SK-N-SH (cell line): ENCODE data around the gene CACNA1F. TPM values are rescaled to one million over a fixed set of nuclear protein-coding genes. Genes with fewer than 3 reads are reported as not detected.

Experiments used
- CTCF ChIA-PET: fragments of 300-600, 350-600 bp; formaldehyde crosslinking; extraction: SDS; loops from one replicate; lab custom pipeline; 2021; lab: Yijun Ruan, JAX
- POLR2A ChIA-PET: fragments of 350-600 bp; sonication (Branson Sonifier 250); formaldehyde crosslinking; extraction: SDS; loops from one replicate; lab custom pipeline; 2020; ENCODE audit warnings: antibody characterized with exemption, inconsistent platforms; lab: Yijun Ruan, JAX
- DNase-seq: peaks from one replicate; pipeline ENCODE4 v3.0.0; 2012
- H2AFZ ChIP-seq: fragments of 200-600 bp; sonication (generic); 2 replicates; pipeline ENCODE4 v1.8.1; 2016; ENCODE audit warnings: antibody characterized with exemption, mild to moderate bottlenecking, low read depth
- H3F3A ChIP-seq: fragments of 200-600 bp; sonication (generic); replicated peaks from 2 replicates; pipeline ENCODE3; 2016; ENCODE audit warnings: antibody characterized with exemption, mild to moderate bottlenecking; ENCODE audit not compliant: insufficient read depth
- H3K27ac ChIP-seq, 2 experiments: fragments of 200-500 bp in 1 of 2; fragments of 200-600 bp in 1 of 2; sonication (Bioruptor generic) in 1 of 2; sonication (generic), shearing (Covaris generic) in 1 of 2; 2 replicates each; pipeline versions ENCODE4 v1.5.1 to v1.6.1; 2014 to 2016; ENCODE audit warnings: low read depth in 2 of 2, inconsistent platforms in 1 of 2, low read length in 1 of 2, mild to moderate bottlenecking in 1 of 2, mixed read lengths in 1 of 2
- H3K27me3 ChIP-seq: fragments of 200-600 bp; sonication (generic), shearing (Covaris generic); 2 replicates; pipeline ENCODE4 v1.6.1; 2016; ENCODE audit warnings: mixed run types; ENCODE audit not compliant: insufficient read depth
- H3K36me3 ChIP-seq, 2 experiments: fragments of 200-500 bp in 1 of 2; fragments of 200-600 bp in 1 of 2; sonication (Bioruptor generic) in 1 of 2; sonication (generic) in 1 of 2; replicated peaks in 1 of 2; 2 replicates each; pipeline versions ENCODE3 to v1.5.1; 2014 to 2016; ENCODE audit warnings: low read length in 1 of 2, mild to moderate bottlenecking in 1 of 2; ENCODE audit not compliant: insufficient read depth in 2 of 2, control insufficient read depth in 1 of 2
- H3K4me1 ChIP-seq, 2 experiments: fragments of 200-500 bp in 1 of 2; fragments of 200-600 bp in 1 of 2; sonication (Bioruptor generic) in 1 of 2; sonication (generic), shearing (Covaris generic) in 1 of 2; 2 replicates each; pipeline versions ENCODE4 v1.5.1 to v1.6.1; 2014 to 2016; ENCODE audit warnings: low read depth in 1 of 2, low read length in 1 of 2, mixed run types in 1 of 2; ENCODE audit not compliant: insufficient read depth in 2 of 2, control insufficient read depth in 1 of 2
- H3K4me2 ChIP-seq: fragments of 200-600 bp; sonication (generic), shearing (Covaris generic); 2 replicates; pipeline ENCODE4 v1.6.1; 2017; ENCODE audit warnings: mixed run types
- H3K4me3 ChIP-seq, 2 experiments: fragments of 200-500 bp in 1 of 2; fragments of 200-600 bp in 1 of 2; sonication (Bioruptor generic) in 1 of 2; sonication (generic), shearing (Covaris generic) in 1 of 2; 2 replicates each; pipeline versions ENCODE4 v1.5.1 to v1.8.1; 2014 to 2016; ENCODE audit warnings: low read depth in 2 of 2, inconsistent platforms in 1 of 2, low read length in 1 of 2, mild to moderate bottlenecking in 1 of 2, mixed read lengths in 1 of 2, moderate library complexity in 1 of 2
- H3K79me2 ChIP-seq: fragments of 200-600 bp; sonication (generic); 2 replicates; pipeline ENCODE4 v1.8.1; 2017; ENCODE audit warnings: mild to moderate bottlenecking; ENCODE audit not compliant: insufficient read depth
- H3K9ac ChIP-seq: fragments of 200-600 bp; sonication (generic); 2 replicates; pipeline ENCODE4 v1.6.1; 2017; ENCODE audit warnings: mixed run types
- H3K9me2 ChIP-seq: fragments of 200-600 bp; sonication (generic); 2 replicates; pipeline ENCODE4 v1.6.1; 2017; ENCODE audit warnings: mixed run types
- H3K9me3 ChIP-seq: fragments of 200-600 bp; sonication (generic); 2 replicates; pipeline ENCODE4 v1.6.1; 2017; ENCODE audit warnings: mixed run types, mild to moderate bottlenecking, moderate library complexity
- H4K20me1 ChIP-seq: fragments of 200-600 bp; sonication (generic); 2 replicates; pipeline ENCODE4 v1.6.1; 2017; ENCODE audit warnings: mild to moderate bottlenecking, mixed run types; ENCODE audit not compliant: insufficient read depth
- ELF1 ChIP-seq: IDR thresholded peaks from 2 replicates; pipeline ENCODE4 v1.4.0; 2012
- EP300 ChIP-seq, 2 experiments: IDR thresholded peaks; 2 replicates each; pipeline versions ENCODE4 v1.4.0 to v1.6.1; 2012; ENCODE audit warnings: borderline replicate concordance in 1 of 2, low read depth in 1 of 2, low read length in 1 of 2
- FOXJ3 ChIP-seq: sonication (generic); formaldehyde crosslinking; IDR thresholded peaks from 2 replicates; pipeline ENCODE4 v1.5.1; 2020; ENCODE audit warnings: mild to moderate bottlenecking, missing genetic modification reagents
- GABPA ChIP-seq: IDR thresholded peaks from 2 replicates; pipeline ENCODE4 v1.4.0; 2012; ENCODE audit warnings: low read depth, mild to moderate bottlenecking
- IRF3 ChIP-seq: fragments of 150-350 bp; IDR thresholded peaks from 2 replicates; pipeline ENCODE4 v1.6.1; 2016; ENCODE audit warnings: mild to moderate bottlenecking, low read depth, low read length
- JUND ChIP-seq: IDR thresholded peaks from 2 replicates; pipeline ENCODE4 v1.4.0; 2012
- MAX ChIP-seq: IDR thresholded peaks from 2 replicates; pipeline ENCODE4 v1.4.0; 2012; ENCODE audit warnings: low read depth
- MXI1 ChIP-seq: IDR thresholded peaks from 2 replicates; pipeline ENCODE4 v1.6.1; 2012; ENCODE audit warnings: mild to moderate bottlenecking, low read depth, low read length, improper control_type of control experiment
- NFIC ChIP-seq: IDR thresholded peaks from 2 replicates; pipeline ENCODE4 v1.4.0; 2012; ENCODE audit warnings: borderline replicate concordance
- NRF1 ChIP-seq: IDR thresholded peaks from 2 replicates; pipeline ENCODE4 v1.6.1; 2012; ENCODE audit warnings: low read depth, mild to moderate bottlenecking, low read length
- RFX5 ChIP-seq: IDR thresholded peaks from 2 replicates; pipeline ENCODE4 v1.6.1; 2012; ENCODE audit warnings: mild to moderate bottlenecking, improper control_type of control experiment, low read length
- RXRA ChIP-seq: IDR thresholded peaks from 2 replicates; pipeline ENCODE4 v1.4.0; 2012; ENCODE audit warnings: low read depth, mild to moderate bottlenecking, borderline replicate concordance
- SMC3 ChIP-seq: IDR thresholded peaks from 2 replicates; pipeline ENCODE4 v1.6.1; 2012; ENCODE audit warnings: low read depth, low read length, improper control_type of control experiment
- TAF1 ChIP-seq: IDR thresholded peaks from 2 replicates; pipeline ENCODE4 v1.6.1; 2012; ENCODE audit warnings: low read depth, mild to moderate bottlenecking, low read length, moderate library complexity, borderline replicate concordance
- TCF12 ChIP-seq: IDR thresholded peaks from 2 replicates; pipeline ENCODE4 v1.4.0; 2012
- whole genome bisulfite sequencing: methylation state at CpG from one replicate; pipeline ENCODE4 v1.1.6; 2017; ENCODE audit warnings: low lambda C conversion rate; 5-methylcytosine and 5-hydroxymethylcytosine counted together
- polyA plus RNA-seq, 3 experiments: library from polyadenylated mRNA; depleted of rRNA; stranded (reverse); fragments of >200 nt; gene quantifications; 2 replicates each; pipeline ENCODE4 v1.2.3, GENCODE V29; 2012

CACNA1F gene
- polyA plus RNA-seq, 1 of the 3 experiments (the other 2 are of a cell fraction): not detected

- Histone ChIP-seq H3K79me2 (no peaks in the 10 kb centered on the region), H3K9ac (no peak overlapping the region), H3K9me2 (no peaks in the 10 kb centered on the region), H3K9me3 (no peaks in the 10 kb centered on the region), H3F3A (no peaks in the 10 kb centered on the region), H3K4me3 (no peak overlapping the region), H3K27me3 (no peaks in the 10 kb centered on the region; the same call in 1 of the 2 replicates), H3K4me1 (no peaks in the 10 kb centered on the region), H3K27ac (no peak overlapping the region), H2AFZ (no peak overlapping the region), H3K36me3 (no peaks in the 10 kb centered on the region), H3K4me2 (no peak overlapping the region), H4K20me1 (no peaks in the 10 kb centered on the region)
- DNase-seq: no peak
- CTCF ChIA-PET: interaction anchor here (0.7 kb wide), 1 partner anchor 41 kb away, joined by 3 read pairs; no protein-coding TSS in a partner anchor
- WGBS: 54% methylated on average over 21 of the region's 56 CpGs
- POLR2A ChIA-PET: no interaction called here
- TF ChIP-seq JUND (no peak), RFX5 (no peak)
Measured at GRCh38 chrX:49233887-49234555, 881 bp upstream of the CACNA1F start.

- Histone ChIP-seq H3K27ac (no peak overlapping the region), H3K27me3 (no peaks in the 10 kb centered on the region; the same call in 1 of the 2 replicates), H3F3A (no peaks in the 10 kb centered on the region), H3K9me3 (no peaks in the 10 kb centered on the region), H3K4me1 (no peaks in the 10 kb centered on the region), H3K36me3 (no peaks in the 10 kb centered on the region), H3K9ac (no peak overlapping the region), H3K9me2 (no peaks in the 10 kb centered on the region), H2AFZ (no peak overlapping the region), H3K4me2 (no peak overlapping the region), H3K79me2 (no peaks in the 10 kb centered on the region), H3K4me3 (no peak overlapping the region), H4K20me1 (no peaks in the 10 kb centered on the region)
- 38% methylated on average over 2 of the region's 2 CpGs for WGBS
- ChIA-PET CTCF (no interaction called here), POLR2A (no interaction called here)
- no peak for DNase-seq
- no peak for TF ChIP-seq RXRA
- TF ChIP-seq MXI1: no peak
- no peak for TF ChIP-seq EP300 (IDR thresholded peaks at IDR 0.05; ENCODE audit: borderline replicate concordance in 1 of 2, low read depth in 1 of 2, low read length in 1 of 2)
- TF ChIP-seq GABPA: no peak
- no peak for TF ChIP-seq TCF12
- no peak for TF ChIP-seq NRF1
- TF ChIP-seq TAF1: no peak
- TF ChIP-seq NFIC: no peak
- no peak for TF ChIP-seq ELF1
- no peak for TF ChIP-seq IRF3
- no peak for TF ChIP-seq SMC3
- TF ChIP-seq MAX: no peak
- no peak for TF ChIP-seq FOXJ3 (CRISPR knock-in tag)
Measured at GRCh38 chrX:49232525-49232924, 615 bp downstream of the CACNA1F start.
